Neuron (in vitro differentiated cells): Measurements from ENCODE around the gene FGF13.
A peak's percentile ranks its signal among the peaks of the same experiment; 100 is the strongest.

Experiments
- H2AFZ ChIP-seq: one replicate; pipeline ENCODE4 v1.6.1; 2013; ENCODE audit warnings: low read depth, mild to moderate bottlenecking, inconsistent platforms, low read length, moderate library complexity
- H3K27me3 ChIP-seq: one replicate; pipeline ENCODE4 v1.6.1; 2013; ENCODE audit warnings: low read length; ENCODE audit not compliant: insufficient read depth
- H3K36me3 ChIP-seq: one replicate; pipeline ENCODE4 v1.6.1; 2013; ENCODE audit warnings: low read length; ENCODE audit not compliant: insufficient read depth
- H3K4me1 ChIP-seq: one replicate; pipeline ENCODE4 v1.6.1; 2013; ENCODE audit warnings: low read length; ENCODE audit not compliant: insufficient read depth
- H3K4me3 ChIP-seq: 2 replicates; pipeline ENCODE4 v1.5.1; 2013; ENCODE audit warnings: mild to moderate bottlenecking, low read length, moderate library complexity
- H3K9me3 ChIP-seq: one replicate; pipeline ENCODE4 v1.6.1; 2013; ENCODE audit warnings: low read length

The FGF13 gene

DNA sequence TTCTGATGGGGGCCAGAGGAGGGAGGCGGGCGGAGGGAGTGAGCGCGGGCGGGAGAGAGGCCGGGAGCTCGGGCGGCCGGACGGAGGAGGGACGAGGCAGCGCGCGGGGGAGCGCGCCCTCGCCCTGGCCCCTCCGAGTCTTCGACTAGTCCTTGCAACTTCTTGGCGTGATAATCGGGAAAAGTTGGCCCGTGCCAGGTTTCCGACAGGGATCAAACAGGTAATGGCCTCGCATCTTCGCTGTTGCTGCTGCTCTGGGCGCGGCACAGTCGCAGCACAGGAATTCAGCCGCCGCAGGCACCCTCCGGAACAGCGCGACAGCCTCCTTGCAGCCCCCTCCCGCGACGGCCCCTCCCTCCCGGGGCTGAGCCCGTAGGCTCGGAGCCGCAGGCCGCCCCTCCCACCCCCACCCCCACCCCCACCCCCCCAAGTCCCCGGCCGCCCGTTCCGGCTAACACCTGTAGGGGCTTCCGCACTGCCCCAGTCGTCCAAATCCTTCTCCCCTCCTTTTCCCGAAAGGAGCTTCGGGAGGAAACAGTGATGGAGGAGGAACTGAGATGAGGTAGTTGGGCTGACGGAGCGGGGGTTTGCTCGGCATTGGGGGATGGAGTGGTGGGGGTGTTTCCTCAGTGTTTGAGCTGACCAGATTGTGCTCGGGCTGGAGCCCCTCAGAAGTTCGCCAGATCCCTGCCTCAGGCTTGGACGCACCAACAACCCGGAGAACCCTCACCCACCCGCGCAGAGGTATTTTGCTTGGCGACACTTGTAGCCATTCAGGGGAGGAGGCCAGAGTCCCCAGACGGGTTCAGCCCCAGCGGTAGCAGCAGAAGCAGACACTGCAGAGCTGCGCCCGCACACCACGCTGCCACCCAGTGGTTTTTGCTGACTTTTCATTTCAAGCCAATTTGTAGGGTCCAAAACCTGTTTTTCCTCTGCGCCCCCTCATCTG lies at the start of gene FGF13:
Gene FGF13, minus strand, starts transcription at position 319 of the 949 bp plus-strand sequence. CDS start 714 bp downstream, outside the sequence.
- Histone ChIP-seq H3K4me1 (peaks cover 2% of the 10 kb centered on the region), H3K36me3 (no peaks in the 10 kb centered on the region), H2AFZ (peak within 1 kb of the TSS; percentile 15), H3K4me3 (peak within 1 kb of the TSS; percentile 59), H3K9me3 (no peaks in the 10 kb centered on the region), H3K27me3 (no peaks in the 10 kb centered on the region)

DNA sequence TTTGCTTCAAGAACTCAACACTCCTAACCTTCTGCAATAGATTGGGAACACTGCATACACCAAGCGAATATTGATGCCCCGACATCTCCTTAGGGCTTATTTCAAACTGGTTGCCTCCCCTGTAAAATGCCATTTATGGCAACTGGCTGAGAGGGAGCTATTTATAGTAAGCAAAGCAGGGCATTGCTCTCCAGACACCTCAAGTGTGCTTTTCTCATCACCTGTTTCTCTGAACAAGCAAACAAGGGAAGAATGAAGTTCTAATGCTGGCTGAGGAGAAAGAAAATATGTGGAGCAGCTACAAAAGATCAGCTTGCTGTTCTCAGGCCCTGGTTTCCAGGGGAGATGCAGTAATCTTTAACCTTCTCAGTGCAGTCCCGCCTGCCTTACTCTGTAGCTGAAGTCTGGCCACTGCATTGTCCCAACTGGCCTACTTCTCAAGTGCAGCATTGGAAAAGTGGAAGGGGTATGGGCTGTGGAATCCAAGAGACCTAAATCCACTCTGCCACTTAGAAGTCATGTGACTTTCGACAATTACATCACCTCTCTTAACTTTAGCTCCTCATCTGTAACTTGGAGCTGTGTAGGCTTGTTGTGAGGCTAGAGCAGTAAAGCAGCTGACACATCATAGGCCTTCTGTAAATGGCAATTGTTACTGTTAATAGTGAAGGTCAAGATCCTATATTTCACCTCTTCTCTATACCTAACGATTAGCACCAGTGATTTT lies 47.9 kb upstream of the FGF13 start:
- Histone ChIP-seq H3K27me3 (peaks cover 2% of the 10 kb centered on the region), H3K4me1 (peaks cover 2% of the 10 kb centered on the region), H3K36me3 (no peaks in the 10 kb centered on the region), H2AFZ (no peak overlapping the region), H3K4me3 (no peak overlapping the region), H3K9me3 (no peaks in the 10 kb centered on the region)

DNA sequence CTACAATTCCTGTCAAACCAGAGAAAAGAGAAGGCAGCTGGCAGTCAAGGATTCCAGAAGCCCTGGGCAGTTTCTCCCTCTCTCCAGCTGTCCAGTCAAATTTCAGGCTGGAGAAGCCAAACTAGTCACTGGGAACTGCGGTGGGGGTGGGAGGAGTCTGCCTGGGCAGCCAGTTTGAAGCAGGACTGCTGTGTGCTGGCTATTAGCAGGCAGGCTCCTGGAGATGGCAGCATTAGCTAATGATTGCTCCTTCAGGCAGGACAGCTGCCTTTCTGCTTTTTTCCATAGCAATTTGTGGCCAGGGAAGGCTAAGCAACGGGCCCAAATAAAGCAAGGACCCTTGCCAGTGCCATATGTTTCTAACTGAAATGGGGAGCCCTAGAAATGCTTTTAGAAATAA lies 44.7 kb upstream of the FGF13 start:
- Histone ChIP-seq H2AFZ (no peak overlapping the region), H3K27me3 (peaks cover 2% of the 10 kb centered on the region), H3K9me3 (no peaks in the 10 kb centered on the region), H3K4me1 (peaks cover 2% of the 10 kb centered on the region), H3K4me3 (no peak overlapping the region), H3K36me3 (no peaks in the 10 kb centered on the region)

DNA sequence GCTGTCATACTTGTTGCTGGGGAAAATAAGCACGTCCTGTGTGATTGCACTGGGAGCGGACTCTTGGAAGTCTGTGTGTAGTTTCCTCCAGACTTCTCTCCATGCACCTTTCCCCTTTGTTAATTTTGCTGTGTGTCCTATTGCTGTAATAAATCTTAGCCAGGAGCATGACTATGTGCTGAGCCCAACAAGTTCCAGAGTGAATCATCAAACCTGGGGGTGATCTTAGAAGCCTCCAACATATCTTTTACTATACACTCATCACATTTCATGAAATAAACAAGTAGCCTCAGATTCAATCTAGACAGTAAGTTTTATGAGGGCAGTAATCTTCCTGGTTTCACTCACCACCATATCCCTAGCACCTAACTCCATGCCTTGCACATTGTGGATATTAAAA lies 43.3 kb upstream of the FGF13 start:
- H2AFZ ChIP-seq, result no peak overlapping the region
- no peak overlapping the region for H3K4me3 ChIP-seq
- H3K4me1 ChIP-seq, result peaks cover 2% of the 10 kb centered on the region
- H3K9me3 ChIP-seq, result no peaks in the 10 kb centered on the region
- H3K27me3 ChIP-seq, result peaks cover 2% of the 10 kb centered on the region
- no peaks in the 10 kb centered on the region for H3K36me3 ChIP-seq

DNA sequence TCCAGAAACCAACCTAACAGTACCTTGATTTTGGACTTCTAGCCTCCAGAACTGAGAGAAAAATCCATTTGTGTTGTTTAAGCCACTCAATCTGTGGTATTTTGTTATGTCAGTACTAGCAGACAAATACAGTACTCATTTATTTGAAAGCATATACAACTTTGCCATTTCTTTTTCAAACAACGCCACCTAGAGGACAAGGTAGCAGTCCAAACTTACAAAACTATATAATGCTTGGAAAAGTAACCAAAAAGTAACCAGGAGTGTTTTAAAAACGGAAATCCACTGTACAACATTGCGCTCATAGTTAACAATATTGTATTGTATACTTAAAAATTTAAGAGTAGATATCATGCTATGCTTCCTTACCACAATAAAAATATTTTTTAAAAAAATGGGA lies 37.0 kb upstream of the FGF13 start:
- Histone ChIP-seq H3K36me3 (no peaks in the 10 kb centered on the region), H3K27me3 (no peaks in the 10 kb centered on the region), H3K4me3 (no peak overlapping the region), H3K4me1 (no peaks in the 10 kb centered on the region), H2AFZ (no peak overlapping the region), H3K9me3 (no peaks in the 10 kb centered on the region)

DNA sequence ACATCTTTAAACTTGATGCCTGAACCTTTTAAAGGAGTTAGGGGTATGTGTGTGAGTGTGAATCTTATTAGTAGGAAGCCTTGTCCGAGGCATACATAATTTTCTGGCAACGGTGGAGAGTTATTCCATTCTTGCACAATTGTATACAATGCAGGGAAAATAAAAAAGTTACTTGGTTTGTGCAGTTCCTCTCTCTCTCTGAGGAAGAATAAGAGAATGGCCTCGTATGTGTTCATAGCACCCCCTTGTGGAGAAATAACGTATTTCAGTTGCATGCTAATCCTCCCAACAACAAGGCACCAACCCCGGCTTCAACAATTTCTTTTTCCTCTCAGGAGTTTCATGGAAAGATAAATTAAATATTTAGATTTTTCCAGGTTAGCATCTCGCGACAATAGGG lies 33.7 kb upstream of the FGF13 start:
- Histone ChIP-seq H3K27me3 (no peaks in the 10 kb centered on the region), H3K9me3 (no peaks in the 10 kb centered on the region), H3K4me3 (no peak overlapping the region), H3K36me3 (no peaks in the 10 kb centered on the region), H3K4me1 (no peaks in the 10 kb centered on the region), H2AFZ (no peak overlapping the region)

DNA sequence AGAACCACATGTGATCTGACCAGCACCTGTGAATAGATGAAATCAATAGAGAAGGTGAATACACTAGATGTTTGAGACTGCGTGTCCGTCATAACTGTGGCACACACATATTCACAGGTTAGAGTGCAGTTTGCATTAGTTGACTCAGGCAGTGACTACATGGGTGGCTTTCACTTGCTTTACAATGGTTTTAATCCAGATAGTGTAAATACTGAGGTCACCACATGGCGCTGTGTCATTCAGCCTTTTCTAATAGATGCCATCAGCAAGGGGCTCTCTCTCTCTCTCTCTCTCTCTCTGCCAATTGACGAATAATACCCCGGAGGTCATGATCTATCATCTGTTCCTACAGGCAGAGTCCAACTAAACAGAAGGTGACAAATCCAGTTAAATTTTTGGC lies 30.7 kb upstream of the FGF13 start:
- Histone ChIP-seq H3K4me1 (no peaks in the 10 kb centered on the region), H3K36me3 (no peaks in the 10 kb centered on the region), H2AFZ (no peak overlapping the region), H3K27me3 (no peaks in the 10 kb centered on the region), H3K9me3 (no peaks in the 10 kb centered on the region), H3K4me3 (no peak overlapping the region)

DNA sequence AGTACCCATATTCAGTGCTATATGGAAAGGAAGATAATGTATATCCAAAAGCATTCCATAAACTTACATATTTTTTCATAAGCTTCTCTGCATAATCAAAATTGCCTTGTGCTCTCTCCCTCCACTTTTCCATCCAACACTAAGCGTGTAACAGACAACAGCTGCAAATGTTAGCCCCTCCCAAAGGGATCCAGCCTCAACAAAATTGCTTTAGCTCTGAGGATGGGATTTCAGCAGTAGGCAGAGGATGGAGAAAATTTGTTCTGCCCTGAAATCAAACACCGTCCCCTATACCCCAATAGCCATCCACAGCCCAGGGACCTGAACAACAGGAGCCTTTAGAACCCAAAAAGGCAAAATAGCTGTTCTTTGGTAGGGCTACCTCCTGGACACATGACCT lies 28.8 kb upstream of the FGF13 start:
- Histone ChIP-seq H2AFZ (no peak overlapping the region), H3K4me1 (no peaks in the 10 kb centered on the region), H3K36me3 (no peaks in the 10 kb centered on the region), H3K27me3 (no peaks in the 10 kb centered on the region), H3K4me3 (no peak overlapping the region), H3K9me3 (no peaks in the 10 kb centered on the region)

DNA sequence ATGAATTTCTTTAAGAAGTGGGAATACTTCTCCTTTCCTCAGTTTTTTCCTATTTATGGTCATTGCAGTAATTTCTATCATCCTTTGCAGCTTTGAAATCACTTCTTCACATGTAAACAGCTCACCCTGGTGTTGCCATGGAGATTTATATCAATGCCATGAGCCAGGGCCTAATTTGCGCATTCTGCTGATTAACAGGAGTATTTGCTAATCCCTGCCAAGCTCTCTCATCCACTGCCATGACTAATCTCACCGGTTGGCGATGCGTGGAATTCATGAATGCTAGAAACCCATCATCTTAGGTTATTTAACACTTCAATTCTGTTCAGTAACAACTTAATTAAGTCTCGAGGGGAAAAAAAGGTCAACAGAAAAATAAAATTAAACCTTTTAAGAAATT lies 11.8 kb upstream of the FGF13 start:
- Histone ChIP-seq H3K27me3 (no peaks in the 10 kb centered on the region), H3K9me3 (no peaks in the 10 kb centered on the region), H3K4me1 (no peaks in the 10 kb centered on the region), H2AFZ (no peak overlapping the region), H3K4me3 (no peak overlapping the region), H3K36me3 (no peaks in the 10 kb centered on the region)

DNA sequence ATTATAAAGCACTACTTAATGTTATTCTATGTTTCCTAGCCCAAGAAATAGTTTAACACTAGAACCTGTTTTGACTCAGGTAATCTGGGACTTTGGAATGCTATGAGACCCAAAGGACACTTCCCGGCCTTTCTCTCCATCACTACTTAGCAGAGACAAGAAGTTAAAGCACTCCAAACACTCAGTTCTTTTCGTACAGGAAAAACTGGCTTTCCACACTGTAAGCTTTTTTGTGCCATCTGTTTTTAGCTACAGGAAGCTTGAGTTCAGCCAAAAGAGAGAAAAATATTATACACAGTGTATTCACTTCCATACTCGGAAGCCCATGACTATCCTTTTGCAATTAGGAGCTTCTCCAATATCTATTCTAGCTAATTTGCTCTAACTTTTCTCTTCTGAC lies 7.9 kb upstream of the FGF13 start:
- no peaks in the 10 kb centered on the region for H3K4me1 ChIP-seq
- no peak overlapping the region for H3K4me3 ChIP-seq
- no peaks in the 10 kb centered on the region for H3K27me3 ChIP-seq
- H3K9me3 ChIP-seq, result no peaks in the 10 kb centered on the region
- H2AFZ ChIP-seq, result no peak overlapping the region
- H3K36me3 ChIP-seq, result no peaks in the 10 kb centered on the region

DNA sequence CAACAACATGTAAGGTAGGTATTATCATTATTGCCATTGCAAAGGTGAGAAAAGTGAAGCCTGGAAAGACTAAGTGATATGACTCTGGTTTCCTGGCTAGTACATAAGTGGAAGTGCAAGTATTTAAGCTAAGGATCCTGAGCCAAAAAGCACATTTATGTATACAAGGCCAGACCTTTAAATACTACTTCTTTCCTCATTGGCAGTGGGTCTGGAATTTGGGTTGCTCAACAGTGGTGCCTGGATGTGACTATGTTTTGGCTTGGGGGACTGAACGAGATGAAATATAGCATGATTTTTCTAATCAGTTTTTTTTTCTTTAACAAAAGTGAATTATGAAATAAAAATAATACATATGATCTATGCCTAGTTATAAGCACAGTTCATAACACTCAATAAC lies 7.4 kb upstream of the FGF13 start:
- no peak overlapping the region for H3K4me3 ChIP-seq
- no peaks in the 10 kb centered on the region for H3K9me3 ChIP-seq
- H2AFZ ChIP-seq, result no peak overlapping the region
- H3K27me3 ChIP-seq, result no peaks in the 10 kb centered on the region
- no peaks in the 10 kb centered on the region for H3K36me3 ChIP-seq
- no peaks in the 10 kb centered on the region for H3K4me1 ChIP-seq

DNA sequence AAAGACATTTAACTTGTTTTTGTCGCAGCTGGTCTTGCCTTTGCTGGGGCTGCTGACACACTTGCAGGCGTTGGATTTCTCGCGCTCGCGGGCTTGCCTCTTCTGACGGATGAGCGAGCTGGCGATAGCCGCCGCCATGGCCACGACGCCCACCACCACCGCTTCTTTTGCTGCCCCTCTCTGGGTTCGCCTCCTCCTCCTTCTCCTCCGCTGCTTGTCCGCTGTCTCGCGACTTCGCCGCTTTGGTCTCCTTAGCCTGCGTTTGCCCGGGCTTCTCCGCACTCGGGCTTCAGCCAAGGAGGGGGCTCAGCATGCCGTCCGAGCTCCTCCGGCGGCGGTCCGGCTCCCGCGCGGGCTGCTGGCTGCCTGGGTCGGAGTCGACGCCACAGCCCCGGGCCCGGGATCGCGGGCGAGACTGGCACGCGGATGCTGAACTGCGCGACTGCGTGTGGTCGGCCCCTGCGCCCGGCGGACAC lies 613 bp downstream of the FGF13 start:
- peak overlapping the region; percentile 15 for H2AFZ ChIP-seq
- peak overlapping the region; percentile 59 for H3K4me3 ChIP-seq
- no peaks in the 10 kb centered on the region for H3K27me3 ChIP-seq
- no peaks in the 10 kb centered on the region for H3K36me3 ChIP-seq
- H3K9me3 ChIP-seq, result no peaks in the 10 kb centered on the region
- H3K4me1 ChIP-seq, result peaks cover 2% of the 10 kb centered on the region
